ENCODE results near the gene KRT12.

Gene KRT12

DNA sequence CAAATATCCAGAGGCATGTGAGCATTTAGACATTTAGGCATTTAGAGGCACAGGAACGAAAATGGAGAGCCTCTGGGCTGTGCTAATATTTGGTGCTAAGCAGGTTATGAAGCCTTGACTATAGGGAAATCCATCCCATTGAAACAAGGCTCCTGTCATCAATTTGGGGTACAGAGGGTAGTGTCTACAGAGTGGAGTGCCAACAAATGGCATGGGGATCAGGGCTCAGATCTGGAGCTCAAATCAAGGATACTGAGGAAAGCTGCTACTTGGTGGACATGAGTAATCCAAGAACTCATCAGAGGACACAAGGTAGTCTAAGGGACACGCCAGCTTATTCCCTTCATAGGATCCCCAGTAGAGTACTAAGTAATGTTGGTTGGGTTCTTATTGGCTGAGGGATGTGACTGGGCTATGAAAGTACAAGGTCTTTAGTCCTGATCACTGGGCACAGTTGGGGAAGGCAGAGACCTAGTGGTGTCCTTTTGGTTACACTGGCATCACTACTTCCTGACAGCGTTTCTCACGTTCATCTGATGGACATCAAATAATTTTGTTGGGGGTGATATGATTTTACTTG, 49.8 kb downstream of the KRT12 start:
- TF ChIP-seq, protein P1, sequence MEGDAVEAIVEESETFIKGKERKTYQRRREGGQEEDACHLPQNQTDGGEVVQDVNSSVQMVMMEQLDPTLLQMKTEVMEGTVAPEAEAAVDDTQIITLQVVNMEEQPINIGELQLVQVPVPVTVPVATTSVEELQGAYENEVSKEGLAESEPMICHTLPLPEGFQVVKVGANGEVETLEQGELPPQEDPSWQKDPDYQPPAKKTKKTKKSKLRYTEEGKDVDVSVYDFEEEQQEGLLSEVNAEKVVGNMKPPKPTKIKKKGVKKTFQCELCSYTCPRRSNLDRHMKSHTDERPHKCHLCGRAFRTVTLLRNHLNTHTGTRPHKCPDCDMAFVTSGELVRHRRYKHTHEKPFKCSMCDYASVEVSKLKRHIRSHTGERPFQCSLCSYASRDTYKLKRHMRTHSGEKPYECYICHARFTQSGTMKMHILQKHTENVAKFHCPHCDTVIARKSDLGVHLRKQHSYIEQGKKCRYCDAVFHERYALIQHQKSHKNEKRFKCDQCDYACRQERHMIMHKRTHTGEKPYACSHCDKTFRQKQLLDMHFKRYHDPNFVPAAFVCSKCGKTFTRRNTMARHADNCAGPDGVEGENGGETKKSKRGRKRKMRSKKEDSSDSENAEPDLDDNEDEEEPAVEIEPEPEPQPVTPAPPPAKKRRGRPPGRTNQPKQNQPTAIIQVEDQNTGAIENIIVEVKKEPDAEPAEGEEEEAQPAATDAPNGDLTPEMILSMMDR (IDR thresholded peaks at IDR 0.05), result no peak

DNA sequence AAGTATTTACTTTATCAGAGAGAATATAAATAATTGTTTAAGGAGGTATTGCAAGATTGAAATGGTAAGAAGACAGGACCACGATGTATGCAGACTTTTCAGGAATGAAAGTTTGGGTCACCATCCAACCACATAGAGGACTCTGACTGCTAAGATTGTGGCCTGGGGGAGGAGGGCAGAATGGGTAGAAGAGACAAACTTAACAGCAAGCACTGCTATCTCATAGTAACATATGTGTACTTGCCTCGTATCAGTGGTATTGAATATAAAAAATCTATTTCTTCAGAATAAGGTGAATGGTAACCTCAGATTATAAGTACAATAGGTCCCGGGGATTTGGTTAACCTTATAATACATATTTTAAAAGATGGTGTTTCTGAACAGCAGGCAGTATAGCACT, 50.5 kb downstream of the KRT12 start:
- TF ChIP-seq, protein P1 (IDR thresholded peaks at IDR 0.05), result no peak

DNA sequence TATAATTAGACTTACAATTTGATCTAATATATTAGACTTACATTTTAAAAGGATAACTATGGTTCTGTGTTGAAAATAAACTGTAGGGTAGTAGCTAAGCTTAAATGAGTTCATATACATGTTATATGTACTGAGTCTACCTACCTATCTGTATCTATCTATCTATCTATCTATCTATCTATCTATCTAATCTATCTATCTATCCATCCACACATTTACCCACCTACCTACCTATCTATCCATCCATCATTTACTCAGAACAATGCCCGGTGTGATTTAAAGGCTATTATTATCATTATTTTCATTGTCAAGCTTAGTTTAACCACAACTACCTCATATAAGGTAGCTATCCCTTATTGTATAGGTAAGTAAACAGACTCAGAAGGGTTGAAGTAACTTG, 51.6 kb downstream of the KRT12 start:
- TF ChIP-seq, protein P1 (IDR thresholded peaks at IDR 0.05), result no peak

DNA sequence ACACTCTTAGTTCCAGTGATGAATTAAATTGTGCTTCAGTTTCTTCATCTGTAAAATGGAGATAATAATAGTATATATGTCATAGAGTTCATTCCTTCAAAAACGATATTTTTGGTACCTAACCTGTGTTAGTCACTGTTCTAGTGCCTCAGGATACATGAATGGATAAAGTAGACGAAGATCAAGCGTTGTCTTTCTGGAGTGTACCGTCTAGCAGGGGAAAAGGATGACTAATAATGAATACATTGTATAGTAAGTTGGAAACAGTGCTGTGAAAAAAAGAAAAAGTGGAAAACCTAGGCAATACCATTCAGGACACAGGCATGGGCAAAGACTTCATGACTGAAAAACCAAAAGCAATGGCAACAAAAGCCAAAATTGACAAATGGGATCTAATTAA, 53.2 kb downstream of the KRT12 start:
- TF ChIP-seq, protein P1 (IDR thresholded peaks at IDR 0.05), result no peak

DNA sequence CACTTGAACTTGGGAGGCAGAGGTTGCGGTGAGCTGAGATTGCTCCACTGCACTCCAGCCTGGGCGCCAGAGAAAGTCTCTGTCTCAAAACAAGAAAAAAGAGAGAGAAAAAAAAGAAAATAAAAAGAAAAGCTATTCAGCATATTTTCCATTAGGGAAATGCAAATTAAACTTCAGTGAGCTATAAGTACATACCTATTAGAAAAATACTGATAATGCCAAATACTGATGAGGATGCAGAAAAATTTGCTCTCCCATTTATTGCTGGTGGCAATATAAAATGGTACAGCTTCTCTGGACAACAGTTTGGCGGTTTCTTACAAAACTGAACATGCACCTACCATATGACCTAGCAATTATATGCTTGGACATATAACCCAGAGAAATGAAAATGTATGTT, 54.4 kb downstream of the KRT12 start:
- TF ChIP-seq, protein P1 (IDR thresholded peaks at IDR 0.05), result no peak

All from LNCAP (cell line).